Pulmonary artery endothelial cell (primary cell): ENCODE results near the gene CYP39A1. TPM values are rescaled to one million over a fixed set of nuclear protein-coding genes. Genes with fewer than 3 reads are reported as not detected.

Experiments used
- DNase-seq: peaks from one replicate; pipeline ENCODE4 v3.0.0-alpha.2; 2011; ENCODE audit warnings: low read depth, low spot score
- total RNA-seq: library from RNA; depleted of rRNA; stranded (reverse); fragments of >200 nt; gene quantifications from 2 replicates; pipeline ENCODE4 v1.2.3, GENCODE V29; 2014

The CYP39A1 gene
- total RNA-seq, 1 donor from 2014 or later = 0.13 TPM

- no peak for DNase-seq
These were observed 59.9 kb downstream of the CYP39A1 start for GRCh38 chr6:46592740-46593139.

GRCh38 chr6:46592046-46592445 lies 60.6 kb downstream of the CYP39A1 start:
- DNase-seq = no peak

- DNase-seq = no peak
These were observed 61.9 kb downstream of the CYP39A1 start for GRCh38 chr6:46590765-46591164.

- DNase-seq = no peak
These were observed 65.7 kb downstream of the CYP39A1 start for GRCh38 chr6:46586906-46587305.

- DNase-seq = no peak
These were observed 68.0 kb downstream of the CYP39A1 start for GRCh38 chr6:46584586-46584985.

GRCh38 chr6:46583721-46584120 lies 68.9 kb downstream of the CYP39A1 start:
- no peak for DNase-seq

GRCh38 chr6:46583081-46583480 lies 69.5 kb downstream of the CYP39A1 start:
- DNase-seq = no peak

- no peak for DNase-seq
These were observed 71.0 kb downstream of the CYP39A1 start for GRCh38 chr6:46581459-46582177.

- DNase-seq = no peak
These were observed 77.1 kb downstream of the CYP39A1 start for GRCh38 chr6:46575530-46575929.

- no peak for DNase-seq
These were observed 79.5 kb downstream of the CYP39A1 start for GRCh38 chr6:46573140-46573539.

GRCh38 chr6:46565531-46565930 lies 87.1 kb downstream of the CYP39A1 start:
- DNase-seq = no peak

GRCh38 chr6:46563924-46564323 lies 88.7 kb downstream of the CYP39A1 start:
- no peak for DNase-seq

- no peak for DNase-seq
These were observed 96.6 kb downstream of the CYP39A1 start for GRCh38 chr6:46556053-46556452.

- no peak for DNase-seq
These were observed 97.5 kb downstream of the CYP39A1 start for GRCh38 chr6:46555129-46555528.

GRCh38 chr6:46549155-46549554 lies 103.5 kb downstream of the CYP39A1 start:
- no peak for DNase-seq

- no peak for DNase-seq
These were observed 111.1 kb downstream of the CYP39A1 start for GRCh38 chr6:46541556-46541955.

GRCh38 chr6:46539866-46540265 lies 112.8 kb downstream of the CYP39A1 start:
- DNase-seq = no peak

GRCh38 chr6:46538800-46539480 lies 113.7 kb downstream of the CYP39A1 start:
- DNase-seq = no peak

GRCh38 chr6:46530896-46531295 lies 121.7 kb downstream of the CYP39A1 start:
- no peak for DNase-seq

- no peak for DNase-seq
These were observed 123.5 kb downstream of the CYP39A1 start for GRCh38 chr6:46528961-46529750.

GRCh38 chr6:46526607-46527006 lies 126.0 kb downstream of the CYP39A1 start:
- no peak for DNase-seq

- no peak for DNase-seq
These were observed 127.0 kb downstream of the CYP39A1 start for GRCh38 chr6:46525583-46525982.
